Head of caudate nucleus (tissue), 42 donors: ENCODE data around the gene ZNF212.

Source experiments
- DNase-seq, 42 donors: peaks; one replicate each; pipeline versions ENCODE4 v3.0.0 to v3.0.0-alpha.2; 2020 to 2021; ENCODE audit warnings: mixed read lengths in 7 of 42
- intact Hi-C: fragments of 100-400 bp; cut with DNase I; formaldehyde crosslinking; loops from one replicate; pipeline ENCODE4 v1.15.0; 2022

Gene ZNF212

GRCh38 chr7:149294634-149295480 is 55.4 kb downstream of the ZNF212 start:
- intact Hi-C loops: no loop called here
- no peak for DNase-seq

GRCh38 chr7:149295481-149295850 is 56.0 kb downstream of the ZNF212 start:
- no peak for DNase-seq
- intact Hi-C loops: no loop called here

GRCh38 chr7:149296368-149296767 is 56.9 kb downstream of the ZNF212 start:
- intact Hi-C loops: no loop called here
- peak in 1 of 42 donors; percentile 5 for DNase-seq

GRCh38 chr7:149297034-149297755 is 57.7 kb downstream of the ZNF212 start:
- intact Hi-C loops: no loop called here

GRCh38 chr7:149300620-149301285 is 61.3 kb downstream of the ZNF212 start:
- intact Hi-C loops: no loop called here

More at GRCh38 chr7:149297034-149297755, 57.7 kb downstream of the ZNF212 start:
- peak in 15 of 42 donors; percentile 9 to 60 (median 30) for DNase-seq

GRCh38 chr7:149302222-149302621 is 62.8 kb downstream of the ZNF212 start:
- intact Hi-C loops: no loop called here
- DNase-seq: peak in 3 of 42 donors; percentile 9 to 26 (median 23)

More at GRCh38 chr7:149300620-149301285, 61.3 kb downstream of the ZNF212 start:
- peak in 1 of 42 donors; percentile 14 for DNase-seq

GRCh38 chr7:149302865-149303264 is 63.4 kb downstream of the ZNF212 start:
- intact Hi-C loops: no loop called here
- DNase-seq: peak in 1 of 42 donors; percentile 22

- intact Hi-C loops: no loop called here
- no peak for DNase-seq
These were observed 64.6 kb downstream of the ZNF212 start for GRCh38 chr7:149304006-149304405.
